GM23338 (cell line): Measurements from ENCODE around the gene AKAP13. TPM values are rescaled to one million over a fixed set of nuclear protein-coding genes. Genes with fewer than 3 reads are reported as not detected.

Experiments
- ATAC-seq: fragments of 200-7000 bp; cut with Tn5 transposase; 3 replicates; pipeline ENCODE4 v1.9.1; 2020
- DNase-seq: peaks from one replicate; pipeline ENCODE4 v3.0.0-alpha.2; 2015; ENCODE audit warnings: low spot score
- H2AFZ ChIP-seq: fragments of 200-600 bp; sonication (generic); 2 replicates; pipeline ENCODE4 v1.8.0; 2016; ENCODE audit warnings: antibody characterized with exemption, mild to moderate bottlenecking, moderate library complexity
- H3F3A ChIP-seq: fragments of 200-600 bp; sonication (generic); replicated peaks from 2 replicates; pipeline ENCODE4 v1.8.0; 2017; ENCODE audit warnings: antibody characterized with exemption, mixed run types, low read depth
- H3K27ac ChIP-seq: fragments of 200-600 bp; sonication (generic); 2 replicates; pipeline ENCODE4 v1.6.1; 2016; ENCODE audit warnings: low read depth
- H3K27me3 ChIP-seq: fragments of 200-600 bp; sonication (generic); 2 replicates; pipeline ENCODE4 v1.8.0; 2016; ENCODE audit warnings: mild to moderate bottlenecking, mixed run types, moderate library complexity; ENCODE audit not compliant: insufficient read depth
- H3K36me3 ChIP-seq: fragments of 200-600 bp; sonication (generic); 2 replicates; pipeline ENCODE4 v1.8.0; 2016; ENCODE audit warnings: mild to moderate bottlenecking; ENCODE audit not compliant: insufficient read depth
- H3K4me1 ChIP-seq: fragments of 200-600 bp; sonication (generic); 2 replicates; pipeline ENCODE4 v1.8.0; 2016; ENCODE audit warnings: mild to moderate bottlenecking, moderate library complexity; ENCODE audit not compliant: insufficient read depth
- H3K4me2 ChIP-seq: fragments of 200-600 bp; sonication (generic); 2 replicates; pipeline ENCODE4 v1.7.1; 2017; ENCODE audit warnings: mixed run types
- H3K4me3 ChIP-seq: fragments of 200-600 bp; sonication (generic); 2 replicates; pipeline ENCODE4 v1.6.1; 2016; ENCODE audit warnings: mixed run types
- H3K79me2 ChIP-seq: fragments of 200-600 bp; sonication (generic); replicated peaks from 2 replicates; pipeline ENCODE4 v1.8.0; 2017; ENCODE audit warnings: mild to moderate bottlenecking; ENCODE audit not compliant: insufficient read depth
- H3K9me2 ChIP-seq: fragments of 200-600 bp; sonication (generic); 2 replicates; pipeline ENCODE4 v1.8.0; 2017; ENCODE audit not compliant: insufficient read depth
- H4K20me1 ChIP-seq: fragments of 200-600 bp; sonication (generic); replicated peaks from 2 replicates; pipeline ENCODE4 v1.8.0; 2017; ENCODE audit warnings: mild to moderate bottlenecking; ENCODE audit not compliant: insufficient read depth
- H3K27ac Mint-ChIP-seq: 2 replicates; pipeline ENCODE4 v1.8.0; 2020; ENCODE audit warnings: inconsistent platforms, mild to moderate bottlenecking, moderate library complexity, mixed read lengths
- H3K27me3 Mint-ChIP-seq: 3 replicates; pipeline ENCODE4 v1.8.0; 2022; ENCODE audit warnings: low read depth, mild to moderate bottlenecking, moderate library complexity, mixed read lengths, inconsistent platforms; ENCODE audit not compliant: insufficient read depth, poor library complexity
- H3K36me3 Mint-ChIP-seq: 3 replicates; pipeline ENCODE4 v1.8.0; 2021; ENCODE audit warnings: low read depth, mild to moderate bottlenecking, inconsistent platforms, moderate library complexity, mixed read lengths
- H3K4me1 Mint-ChIP-seq: 3 replicates; pipeline ENCODE4 v1.8.0; 2020; ENCODE audit warnings: mild to moderate bottlenecking, inconsistent platforms, mixed read lengths
- H3K4me3 Mint-ChIP-seq: 3 replicates; pipeline ENCODE4 v1.8.0; 2021; ENCODE audit warnings: moderate library complexity, mild to moderate bottlenecking, inconsistent platforms, mixed read lengths
- H3K9me3 Mint-ChIP-seq: 3 replicates; pipeline ENCODE4 v1.8.0; 2020; ENCODE audit warnings: moderate library complexity, mild to moderate bottlenecking, inconsistent platforms, mixed read lengths
- EZH2phosphoT487 ChIP-seq: fragments of 200-600 bp; sonication (generic); IDR thresholded peaks from one replicate; pipeline ENCODE4 v1.8.1; 2018; ENCODE audit warnings: antibody characterized with exemption; ENCODE audit not compliant: unreplicated experiment
- JUNB ChIP-seq: IDR thresholded peaks from one replicate; pipeline ENCODE4 v1.6.1; 2016; ENCODE audit warnings: antibody characterized with exemption; ENCODE audit not compliant: unreplicated experiment
- NANOG ChIP-seq: IDR thresholded peaks from 2 replicates; pipeline ENCODE4 v1.6.1; 2016; ENCODE audit warnings: antibody characterized with exemption, borderline replicate concordance
- POLR2AphosphoS5 ChIP-seq: IDR thresholded peaks from 2 replicates; pipeline ENCODE4 v1.6.1; 2016; ENCODE audit warnings: antibody characterized with exemption, low read depth
- STAT1 ChIP-seq: IDR thresholded peaks from one replicate; pipeline ENCODE4 v1.6.1; 2016; ENCODE audit warnings: antibody characterized with exemption; ENCODE audit not compliant: unreplicated experiment
- ZNF114 ChIP-seq: fragments of 250-450 bp; sonication (Bioruptor Pico); IDR thresholded peaks from 2 replicates; pipeline ENCODE4 v1.5.0; 2020; ENCODE audit warnings: mild to moderate bottlenecking, moderate library complexity
- ZNF331 ChIP-seq: fragments of 250-450 bp; sonication (Bioruptor Pico); IDR thresholded peaks from 2 replicates; pipeline ENCODE4 v1.5.0; 2020; ENCODE audit warnings: low read depth, mild to moderate bottlenecking, moderate library complexity
- polyA plus RNA-seq: library from polyadenylated mRNA; unstranded; fragments of >200 nt; fragmentation: Nextera tagmentation; extraction: Ambion mirVana; gene quantifications from 2 replicates; pipeline ENCODE4 v1.2.1, GENCODE V29; 2016
- total RNA-seq: library from RNA; depleted of rRNA; stranded (reverse); fragments of >200 nt; shearing (Covaris generic); gene quantifications from 2 replicates; pipeline ENCODE4 v1.2.3, GENCODE V29; 2014
- TF ChIP-seq, protein P1 (sequence below): IDR thresholded peaks from one replicate; pipeline ENCODE4 v1.6.1; 2018; ENCODE audit warnings: antibody characterized with exemption; ENCODE audit not compliant: unreplicated experiment
- TF ChIP-seq, protein P2 (sequence below): IDR thresholded peaks from 2 replicates; pipeline ENCODE4 v1.6.1; 2016; ENCODE audit warnings: antibody characterized with exemption
- TF ChIP-seq, protein P3 (sequence below), 2 experiments: fragments of 200-600 bp in 1 of 2; sonication (generic) in 1 of 2; conservative IDR thresholded peaks; 2 replicates each; pipeline versions ENCODE4 v1.5.1 to v1.6.1; 2016 to 2017; ENCODE audit warnings: antibody characterized with exemption in 2 of 2, low read depth in 2 of 2, mild to moderate bottlenecking in 2 of 2, moderate library complexity in 1 of 2

Gene AKAP13
- total and polyA plus RNA-seq, 2 experiments from 2014 or later: 46.2 to 60.7 TPM

DNA sequence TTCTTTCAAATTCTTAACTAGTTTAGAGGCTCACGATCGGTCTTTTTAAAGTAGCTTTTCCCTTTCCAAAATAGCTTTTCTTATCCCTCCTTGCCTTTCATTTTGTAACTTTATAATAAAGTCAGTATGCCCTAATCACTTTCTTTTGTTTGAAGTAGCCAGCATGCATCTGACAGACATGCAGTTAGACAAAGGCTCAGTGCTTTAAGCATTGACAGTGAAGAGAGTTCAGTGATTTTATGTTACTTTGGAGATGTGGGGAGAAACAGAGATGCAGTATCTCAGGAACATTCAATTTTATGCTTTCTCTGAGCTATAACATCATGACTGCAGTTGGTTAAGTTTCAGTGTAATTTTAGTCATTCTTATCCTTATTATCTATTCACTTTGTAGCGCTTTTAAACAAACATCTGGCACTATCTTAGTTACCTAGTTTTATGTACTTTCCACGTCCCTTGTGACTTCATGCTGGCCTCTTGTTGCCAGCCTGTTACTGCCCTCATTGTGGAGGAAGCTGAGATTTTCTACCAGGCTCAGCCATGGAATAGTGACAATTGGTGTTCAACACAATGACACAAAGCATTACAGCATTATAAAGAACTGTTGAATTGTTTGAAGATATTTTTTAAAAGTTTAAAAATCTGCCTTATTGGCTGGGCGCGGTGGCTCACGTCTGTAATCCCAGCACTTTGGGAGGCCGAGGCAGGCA lies 90.3 kb downstream of the AKAP13 start:
- TF ChIP-seq ZNF114 (CRISPR knock-in tag) (no peak), NANOG (no peak), POLR2AphosphoS5 (no peak), STAT1 (no peak)
- TF ChIP-seq, protein P1, sequence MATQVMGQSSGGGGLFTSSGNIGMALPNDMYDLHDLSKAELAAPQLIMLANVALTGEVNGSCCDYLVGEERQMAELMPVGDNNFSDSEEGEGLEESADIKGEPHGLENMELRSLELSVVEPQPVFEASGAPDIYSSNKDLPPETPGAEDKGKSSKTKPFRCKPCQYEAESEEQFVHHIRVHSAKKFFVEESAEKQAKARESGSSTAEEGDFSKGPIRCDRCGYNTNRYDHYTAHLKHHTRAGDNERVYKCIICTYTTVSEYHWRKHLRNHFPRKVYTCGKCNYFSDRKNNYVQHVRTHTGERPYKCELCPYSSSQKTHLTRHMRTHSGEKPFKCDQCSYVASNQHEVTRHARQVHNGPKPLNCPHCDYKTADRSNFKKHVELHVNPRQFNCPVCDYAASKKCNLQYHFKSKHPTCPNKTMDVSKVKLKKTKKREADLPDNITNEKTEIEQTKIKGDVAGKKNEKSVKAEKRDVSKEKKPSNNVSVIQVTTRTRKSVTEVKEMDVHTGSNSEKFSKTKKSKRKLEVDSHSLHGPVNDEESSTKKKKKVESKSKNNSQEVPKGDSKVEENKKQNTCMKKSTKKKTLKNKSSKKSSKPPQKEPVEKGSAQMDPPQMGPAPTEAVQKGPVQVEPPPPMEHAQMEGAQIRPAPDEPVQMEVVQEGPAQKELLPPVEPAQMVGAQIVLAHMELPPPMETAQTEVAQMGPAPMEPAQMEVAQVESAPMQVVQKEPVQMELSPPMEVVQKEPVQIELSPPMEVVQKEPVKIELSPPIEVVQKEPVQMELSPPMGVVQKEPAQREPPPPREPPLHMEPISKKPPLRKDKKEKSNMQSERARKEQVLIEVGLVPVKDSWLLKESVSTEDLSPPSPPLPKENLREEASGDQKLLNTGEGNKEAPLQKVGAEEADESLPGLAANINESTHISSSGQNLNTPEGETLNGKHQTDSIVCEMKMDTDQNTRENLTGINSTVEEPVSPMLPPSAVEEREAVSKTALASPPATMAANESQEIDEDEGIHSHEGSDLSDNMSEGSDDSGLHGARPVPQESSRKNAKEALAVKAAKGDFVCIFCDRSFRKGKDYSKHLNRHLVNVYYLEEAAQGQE: no peak
- Mint-ChIP-seq H3K4me1 (peaks cover 27% of the 10 kb centered on the region), H3K4me3 (no peak overlapping the region), H3K36me3 (no peaks in the 10 kb centered on the region), H3K27ac (no peak overlapping the region), H3K27me3 (no peaks in the 10 kb centered on the region), H3K9me3 (no peaks in the 10 kb centered on the region)
- no peak overlapping the region; the same call in 1 of the 2 replicates for H3K27ac ChIP-seq
- no peaks in the 10 kb centered on the region for H3F3A ChIP-seq
- H3K4me1 ChIP-seq: peaks cover 31% of the 10 kb centered on the region
- no peaks in the 10 kb centered on the region for H3K9me2 ChIP-seq
- DNase-seq (no peak), ATAC-seq (no peak)
- no peaks in the 10 kb centered on the region for H3K27me3 ChIP-seq
- peaks cover 38% of the 10 kb centered on the region for H4K20me1 ChIP-seq
- H3K4me3 ChIP-seq: no peak overlapping the region
- H2AFZ ChIP-seq: no peak overlapping the region
- no peak overlapping the region for H3K4me2 ChIP-seq
- H3K79me2 ChIP-seq: peaks cover 92% of the 10 kb centered on the region
- no peaks in the 10 kb centered on the region for H3K36me3 ChIP-seq

DNA sequence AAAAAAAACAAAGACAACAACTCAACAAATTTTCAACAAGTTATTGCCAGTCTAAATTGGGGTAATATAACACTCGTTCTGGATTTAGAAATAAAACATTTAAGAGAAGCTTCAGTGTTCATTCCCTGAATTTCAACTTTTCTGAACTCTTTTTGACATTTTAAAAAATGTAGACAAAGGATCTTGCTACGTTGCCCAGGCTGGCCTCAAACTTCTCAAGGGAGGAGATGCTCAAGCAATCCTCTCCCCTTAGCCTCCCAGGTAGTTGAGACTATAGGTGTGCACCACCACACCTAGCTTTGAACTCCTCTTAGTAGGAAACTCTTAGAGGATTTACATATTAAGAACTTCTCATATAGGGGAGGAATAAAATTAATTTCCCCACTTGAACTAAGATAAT lies 91.9 kb downstream of the AKAP13 start:
- no peak overlapping the region for H3K4me2 ChIP-seq
- no peak overlapping the region for H2AFZ ChIP-seq
- H3K27me3 ChIP-seq: no peaks in the 10 kb centered on the region
- H3K4me1 Mint-ChIP-seq: peaks cover 32% of the 10 kb centered on the region
- no peaks in the 10 kb centered on the region for H3K9me3 Mint-ChIP-seq
- no peak for DNase-seq
- no peak for ATAC-seq
- peaks cover 93% of the 10 kb centered on the region for H3K79me2 ChIP-seq
- H3K9me2 ChIP-seq: no peaks in the 10 kb centered on the region
- peaks cover 35% of the 10 kb centered on the region for H4K20me1 ChIP-seq
- H3K36me3 Mint-ChIP-seq: no peaks in the 10 kb centered on the region
- no peak overlapping the region for H3K4me3 Mint-ChIP-seq
- no peak overlapping the region for H3K27ac Mint-ChIP-seq
- H3K4me3 ChIP-seq: no peak overlapping the region
- H3K27ac ChIP-seq: no peak overlapping the region
- H3K4me1 ChIP-seq: peaks cover 30% of the 10 kb centered on the region
- no peaks in the 10 kb centered on the region for H3F3A ChIP-seq
- no peaks in the 10 kb centered on the region for H3K36me3 ChIP-seq
- H3K27me3 Mint-ChIP-seq: no peaks in the 10 kb centered on the region
- TF ChIP-seq EZH2phosphoT487 (no peak), POLR2AphosphoS5 (no peak), JUNB (no peak), ZNF114 (CRISPR knock-in tag) (no peak), STAT1 (no peak), NANOG (no peak), ZNF331 (CRISPR knock-in tag) (no peak)
- TF ChIP-seq, protein P2, sequence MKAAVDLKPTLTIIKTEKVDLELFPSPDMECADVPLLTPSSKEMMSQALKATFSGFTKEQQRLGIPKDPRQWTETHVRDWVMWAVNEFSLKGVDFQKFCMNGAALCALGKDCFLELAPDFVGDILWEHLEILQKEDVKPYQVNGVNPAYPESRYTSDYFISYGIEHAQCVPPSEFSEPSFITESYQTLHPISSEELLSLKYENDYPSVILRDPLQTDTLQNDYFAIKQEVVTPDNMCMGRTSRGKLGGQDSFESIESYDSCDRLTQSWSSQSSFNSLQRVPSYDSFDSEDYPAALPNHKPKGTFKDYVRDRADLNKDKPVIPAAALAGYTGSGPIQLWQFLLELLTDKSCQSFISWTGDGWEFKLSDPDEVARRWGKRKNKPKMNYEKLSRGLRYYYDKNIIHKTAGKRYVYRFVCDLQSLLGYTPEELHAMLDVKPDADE: no peak
- TF ChIP-seq, protein P1: no peak
- TF ChIP-seq, protein P3, sequence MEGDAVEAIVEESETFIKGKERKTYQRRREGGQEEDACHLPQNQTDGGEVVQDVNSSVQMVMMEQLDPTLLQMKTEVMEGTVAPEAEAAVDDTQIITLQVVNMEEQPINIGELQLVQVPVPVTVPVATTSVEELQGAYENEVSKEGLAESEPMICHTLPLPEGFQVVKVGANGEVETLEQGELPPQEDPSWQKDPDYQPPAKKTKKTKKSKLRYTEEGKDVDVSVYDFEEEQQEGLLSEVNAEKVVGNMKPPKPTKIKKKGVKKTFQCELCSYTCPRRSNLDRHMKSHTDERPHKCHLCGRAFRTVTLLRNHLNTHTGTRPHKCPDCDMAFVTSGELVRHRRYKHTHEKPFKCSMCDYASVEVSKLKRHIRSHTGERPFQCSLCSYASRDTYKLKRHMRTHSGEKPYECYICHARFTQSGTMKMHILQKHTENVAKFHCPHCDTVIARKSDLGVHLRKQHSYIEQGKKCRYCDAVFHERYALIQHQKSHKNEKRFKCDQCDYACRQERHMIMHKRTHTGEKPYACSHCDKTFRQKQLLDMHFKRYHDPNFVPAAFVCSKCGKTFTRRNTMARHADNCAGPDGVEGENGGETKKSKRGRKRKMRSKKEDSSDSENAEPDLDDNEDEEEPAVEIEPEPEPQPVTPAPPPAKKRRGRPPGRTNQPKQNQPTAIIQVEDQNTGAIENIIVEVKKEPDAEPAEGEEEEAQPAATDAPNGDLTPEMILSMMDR (conservative IDR thresholded peaks at IDR 0.05; ENCODE audit: low read depth in 2 of 2): no peak
